ENCODE data around the gene BMP4.

BMP4 gene

GRCh38 chr14:53943751-53944083 lies 12.9 kb downstream of the BMP4 start:
- no peak for DNase-seq

DNA sequence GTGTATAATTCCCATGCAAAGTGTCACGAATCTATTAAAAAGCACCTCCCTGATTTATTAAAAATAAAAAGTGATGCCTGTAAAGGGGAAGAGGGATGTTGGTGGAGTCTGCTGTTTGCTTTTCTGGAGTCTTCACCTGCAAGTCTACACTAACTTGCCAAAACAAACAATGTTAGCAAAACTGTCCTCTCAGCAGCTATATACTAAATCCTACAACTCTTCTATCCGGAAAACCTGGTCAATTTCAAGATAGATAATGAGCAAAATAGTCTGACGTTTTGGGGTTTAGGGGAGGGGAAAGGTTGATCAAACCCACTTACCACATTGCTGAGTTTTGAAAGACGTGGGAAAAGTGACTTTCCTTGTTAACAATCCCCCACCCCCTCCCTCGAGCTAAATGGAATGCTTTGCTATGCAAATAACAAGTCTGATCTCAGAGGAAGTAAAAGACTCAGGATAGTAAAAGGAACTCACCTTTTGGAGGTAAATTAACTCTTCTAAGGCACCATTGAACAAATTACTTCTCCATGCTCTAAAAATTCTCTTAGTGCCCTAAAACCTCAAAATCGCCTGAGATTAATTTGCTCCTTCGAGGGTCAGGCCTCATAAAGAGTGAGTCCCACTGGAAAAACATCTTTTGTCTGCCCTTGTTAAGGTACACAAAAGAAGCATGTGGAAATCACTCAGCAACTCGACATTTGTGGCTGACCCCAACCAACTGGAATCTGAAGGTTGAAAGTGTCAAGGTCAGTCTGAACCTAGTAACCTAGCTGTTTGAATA lies 13.5 kb downstream of the BMP4 start:
- DNase-seq = no peak

GRCh38 chr14:53938136-53938837 lies 18.3 kb downstream of the BMP4 start:
- no peak for DNase-seq

DNA sequence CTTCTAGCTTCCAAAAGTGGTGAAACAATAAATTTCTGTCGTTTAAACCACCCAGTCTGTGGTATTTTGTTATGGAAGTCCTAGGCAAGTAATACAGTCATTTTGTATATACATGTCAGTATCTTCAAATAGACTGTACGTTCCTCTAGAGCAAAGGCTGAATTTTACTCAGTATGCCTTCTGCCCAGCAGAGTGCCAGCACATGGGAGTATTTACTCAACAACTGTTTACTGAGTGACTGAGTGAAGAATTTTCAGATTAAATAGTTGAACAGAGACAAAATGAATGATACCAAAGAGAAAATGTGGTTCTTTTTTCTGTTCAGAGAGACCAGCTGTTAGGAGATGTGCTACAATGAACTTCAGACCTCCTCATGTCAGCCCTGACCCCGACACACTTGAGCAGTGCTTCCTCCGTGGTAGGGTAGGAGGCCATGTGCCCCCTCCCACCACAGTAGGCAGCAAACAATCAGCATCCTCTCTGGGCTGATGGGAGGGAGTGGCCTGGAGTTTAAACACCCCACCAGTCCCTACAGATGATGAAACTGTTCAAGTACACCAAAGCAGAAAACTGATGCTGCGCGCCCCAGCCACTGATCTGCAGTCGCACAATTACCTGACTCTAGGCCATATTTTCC lies 21.7 kb downstream of the BMP4 start:
- no peak for DNase-seq

- no peak for DNase-seq
Measured at GRCh38 chr14:53932966-53933365, 23.7 kb downstream of the BMP4 start.

DNA sequence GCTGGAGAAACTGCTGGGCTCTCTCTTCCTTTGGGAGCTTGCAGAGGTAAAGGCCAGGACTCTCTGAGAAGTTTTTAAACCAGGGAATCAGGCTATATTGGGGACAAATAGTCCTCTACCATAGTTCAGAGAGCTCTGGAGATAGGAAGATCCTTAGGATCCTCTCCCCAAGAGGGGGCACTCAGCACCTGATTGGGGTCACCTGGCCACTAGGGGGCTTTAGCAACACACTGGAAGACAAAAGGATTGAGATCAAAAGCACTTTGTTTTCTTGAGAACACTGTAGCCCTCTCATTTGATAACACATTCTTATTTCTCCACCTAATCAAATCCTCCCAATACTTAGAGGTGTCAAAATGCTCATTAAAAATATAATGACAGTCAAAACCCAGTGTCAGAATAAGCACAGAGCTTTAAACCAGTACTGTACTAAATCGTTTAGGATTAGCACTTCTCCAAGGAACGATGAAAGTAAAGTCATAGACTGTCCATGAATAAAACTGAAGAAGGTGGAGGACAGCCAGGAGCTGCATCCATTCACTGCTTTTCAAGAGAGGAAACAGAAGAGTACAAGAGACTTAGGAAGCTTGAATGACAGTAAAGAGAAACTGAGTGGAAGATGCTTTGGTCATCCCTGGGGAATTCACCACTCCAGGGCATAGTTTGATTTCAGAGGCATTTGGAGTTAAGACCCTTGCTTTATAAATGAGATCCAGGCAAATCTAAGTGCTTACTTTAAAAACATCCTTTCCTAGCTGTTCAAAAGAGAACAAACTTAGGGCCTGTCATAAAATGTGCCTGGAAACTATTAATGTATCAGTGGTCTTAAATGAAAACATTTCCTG lies 26.5 kb downstream of the BMP4 start:
- DNase-seq = no peak

DNA sequence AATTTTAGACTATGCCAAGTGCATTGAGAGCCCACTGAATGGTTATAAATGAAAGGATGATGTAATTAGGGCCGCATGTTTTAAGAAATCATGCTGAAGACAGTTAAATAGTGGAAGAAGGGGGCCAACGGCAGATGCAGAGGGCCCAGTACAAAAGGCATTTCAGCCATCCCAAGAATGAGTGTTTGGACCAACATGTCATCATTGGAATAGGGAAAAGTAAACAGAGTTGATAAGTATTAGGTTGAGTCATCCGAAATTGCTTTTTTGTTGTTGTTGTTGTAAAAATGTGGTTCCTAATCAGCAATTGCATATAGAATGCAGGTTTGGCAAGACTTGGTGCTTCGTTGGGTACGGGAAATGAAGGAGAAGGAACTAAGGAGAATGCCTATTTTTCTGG lies 29.5 kb downstream of the BMP4 start:
- no peak for DNase-seq

DNA sequence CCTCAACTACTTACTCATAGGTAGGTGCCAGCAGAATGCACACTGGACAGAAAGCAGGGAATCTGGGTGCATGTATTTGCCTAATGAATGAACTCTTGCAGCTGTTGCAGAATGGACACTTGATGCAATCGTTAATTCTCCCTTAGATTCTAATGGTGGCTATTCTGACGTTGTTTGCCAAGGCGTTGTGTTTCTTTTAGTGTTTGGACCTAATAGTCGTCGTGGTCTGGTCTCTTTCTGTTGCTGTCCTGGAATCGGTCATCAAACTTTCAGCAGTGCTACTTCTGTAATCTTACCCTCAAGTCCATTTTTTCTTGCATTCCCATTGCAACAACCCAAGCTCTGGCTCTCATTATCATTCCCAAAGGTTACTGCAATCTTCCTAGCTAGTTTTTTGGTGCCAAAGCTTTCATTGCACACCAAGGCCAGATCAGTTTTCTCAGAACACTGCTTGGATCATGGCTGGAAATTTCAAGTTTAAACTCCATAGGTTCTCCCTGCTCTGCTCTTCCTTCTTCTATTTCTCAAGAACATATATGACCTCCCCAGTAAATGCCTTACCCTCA lies 31.3 kb downstream of the BMP4 start:
- DNase-seq = no peak

DNA sequence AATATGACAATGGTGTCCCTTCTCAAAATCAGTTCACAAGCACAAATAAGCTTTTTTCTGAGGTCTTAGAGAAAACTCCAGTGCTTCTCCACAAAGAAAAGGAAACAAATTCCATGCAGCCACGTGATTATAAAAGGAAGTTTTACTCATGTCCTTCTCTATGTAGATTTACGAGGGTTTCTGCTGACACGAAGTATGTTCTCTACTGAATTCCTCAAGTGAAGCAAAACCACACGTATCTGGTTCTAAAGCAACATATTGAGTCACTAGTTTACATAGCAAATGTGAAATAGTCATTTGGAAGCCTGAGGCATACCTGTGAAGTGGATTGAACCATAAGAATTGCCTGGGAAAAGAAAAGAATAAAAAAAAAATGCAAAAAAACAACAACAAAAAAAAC lies 31.9 kb downstream of the BMP4 start:
- no peak for DNase-seq

DNA sequence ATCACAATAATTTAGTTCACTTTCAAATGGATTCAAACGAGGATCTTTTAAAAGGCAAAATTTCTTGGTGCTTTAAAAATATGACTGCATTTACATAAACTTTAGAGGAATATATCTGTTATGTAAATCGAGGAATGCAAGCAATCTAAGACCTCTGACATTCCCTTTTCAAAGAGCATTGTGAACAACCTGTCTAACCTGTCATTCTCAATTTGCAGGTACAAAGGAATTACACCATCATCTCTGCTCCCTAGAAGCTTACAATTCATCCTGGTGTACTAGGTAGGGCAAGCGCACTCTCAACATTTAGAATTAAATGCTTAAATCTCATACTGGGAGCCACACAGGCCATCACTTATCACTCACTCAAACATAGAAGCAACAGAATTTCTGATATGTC lies 35.6 kb downstream of the BMP4 start:
- no peak for DNase-seq

GRCh38 chr14:53916239-53916638 lies 40.4 kb downstream of the BMP4 start:
- DNase-seq = no peak

DNA sequence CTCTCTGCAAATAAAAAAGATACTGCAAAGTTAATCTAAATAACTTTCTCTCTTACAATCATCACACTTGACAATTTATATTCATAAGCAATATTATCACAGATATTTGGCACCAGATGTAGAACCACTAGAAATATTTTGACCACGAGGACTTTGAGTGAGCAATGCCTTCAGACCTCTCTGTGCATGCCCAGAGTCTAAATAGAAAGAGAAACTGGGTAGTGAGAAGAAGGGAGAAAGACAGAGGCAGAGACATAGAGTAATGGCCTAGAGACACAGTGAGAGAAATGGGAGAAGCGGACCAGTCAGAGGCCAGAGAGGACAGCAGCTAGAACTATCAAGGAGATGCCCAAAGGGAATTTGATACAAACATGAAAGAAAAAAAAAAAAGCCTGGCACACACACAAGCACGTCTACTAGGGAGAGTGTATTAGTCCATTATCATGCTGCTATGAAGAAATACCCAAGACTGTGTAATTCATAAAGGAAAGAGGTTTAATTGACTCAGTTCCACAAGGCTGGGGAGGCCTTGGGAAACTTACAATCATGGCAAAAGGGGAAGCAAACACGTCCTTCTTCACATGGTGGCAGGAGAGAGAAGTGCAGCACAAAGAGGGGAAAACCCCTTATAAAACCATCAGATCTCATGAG lies 41.1 kb downstream of the BMP4 start:
- DNase-seq = no peak

DNA sequence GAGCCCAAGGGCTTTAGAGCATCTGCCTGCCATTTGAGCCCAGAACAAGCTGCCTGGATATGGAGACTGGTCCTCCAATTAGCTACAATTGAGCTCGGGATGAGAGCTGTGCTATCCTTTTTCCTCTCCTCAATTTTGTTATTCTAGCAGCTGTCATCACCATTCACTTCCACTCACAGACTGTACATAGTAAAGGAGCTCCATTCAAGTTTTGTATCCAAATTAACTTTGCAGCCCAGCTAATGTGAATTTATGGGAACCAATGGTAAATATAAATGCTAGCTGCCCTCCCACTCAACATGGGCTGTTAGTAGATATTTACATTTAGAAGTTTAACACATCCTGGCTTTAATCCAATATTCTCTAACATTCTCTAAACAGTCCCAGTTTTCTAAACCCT lies 44.6 kb downstream of the BMP4 start:
- DNase-seq = no peak

- no peak for DNase-seq
Measured at GRCh38 chr14:53908416-53908815, 48.2 kb downstream of the BMP4 start.

DNA sequence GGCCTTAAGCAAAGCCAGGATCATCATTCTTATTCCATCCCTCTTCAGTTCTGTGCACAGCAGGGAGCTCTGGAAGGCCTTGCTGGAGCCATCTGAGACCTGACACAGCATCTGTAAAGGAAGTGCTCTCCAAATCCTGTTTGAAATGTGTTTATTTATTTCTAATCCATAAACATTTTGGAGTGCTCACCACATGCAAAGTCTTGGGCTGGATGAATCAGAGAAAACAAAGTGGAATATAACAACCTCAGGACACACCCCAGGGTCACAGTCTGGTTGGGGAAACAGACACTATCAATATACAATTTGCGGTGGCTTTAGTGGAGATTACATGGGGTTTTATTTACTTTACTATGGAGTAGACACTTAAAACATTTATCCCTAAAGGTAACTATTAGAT lies 54.3 kb downstream of the BMP4 start:
- no peak for DNase-seq

DNA sequence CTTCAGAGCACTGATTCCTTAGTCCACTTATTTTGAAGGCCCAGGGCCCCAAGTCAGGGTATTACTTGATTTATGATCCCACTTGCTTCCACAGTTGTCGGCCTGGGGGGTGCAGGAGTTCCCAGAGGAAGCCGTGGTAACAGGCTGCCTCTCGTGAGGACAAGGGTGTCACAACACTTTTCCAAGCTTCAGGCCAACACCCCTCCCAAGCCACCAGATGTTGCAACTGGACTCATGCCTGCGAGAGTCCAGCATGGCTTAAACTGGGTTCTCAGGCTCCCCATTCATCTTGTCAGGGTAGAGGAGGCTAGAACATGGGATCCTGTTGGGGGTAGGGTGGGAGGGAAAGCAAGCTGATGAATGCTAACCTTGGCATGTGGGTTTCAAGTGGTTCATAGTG lies 56.1 kb downstream of the BMP4 start:
- no peak for DNase-seq
